Keratinocyte (primary cell): ENCODE data around the gene NPSR1.

ENCODE experiments used
- EZH2 ChIP-seq: IDR thresholded peaks from one replicate; pipeline ENCODE4 v1.6.1; 2012; ENCODE audit warnings: inconsistent platforms, mild to moderate bottlenecking, low read length, moderate library complexity
- TF ChIP-seq, protein P1 (sequence below), 3 experiments: IDR thresholded peaks in 1 of 3; conservative IDR thresholded peaks in 1 of 3; optimal IDR thresholded peaks in 1 of 3; 2 replicates in 2 of 3; 3 replicates in 1 of 3; pipeline versions ENCODE3 to v1.5.1; 2011; ENCODE audit warnings: low read length in 3 of 3, mild to moderate bottlenecking in 3 of 3, moderate library complexity in 2 of 3, control low read depth in 1 of 3, inconsistent platforms in 1 of 3; ENCODE audit not compliant: insufficient read depth in 2 of 3; ENCODE audit errors: extremely low read depth in 1 of 3

DNA sequence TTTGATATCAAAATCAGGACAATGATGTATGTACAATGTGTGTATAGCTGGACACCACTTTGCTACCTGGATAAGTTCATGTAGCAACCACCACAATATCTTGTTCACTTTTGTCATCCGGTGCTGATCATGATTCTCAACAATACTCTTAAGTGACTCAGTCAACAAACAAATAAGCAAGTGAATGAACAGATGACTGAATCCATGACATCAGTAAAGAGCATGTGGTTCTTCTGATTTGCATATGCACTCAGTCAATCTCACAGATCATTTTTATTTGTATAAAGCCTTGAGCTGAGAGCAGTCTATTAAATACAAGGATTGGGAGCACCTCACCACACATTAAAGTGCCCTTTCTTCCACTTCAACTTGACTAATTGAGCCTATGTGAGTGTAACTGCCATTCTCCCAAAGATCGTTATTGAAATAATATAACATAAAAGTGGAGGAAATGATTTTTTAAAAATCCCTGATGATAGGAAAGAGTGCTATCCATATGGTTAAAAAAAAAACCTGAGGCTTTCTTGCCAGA, 69.5 kb downstream of the NPSR1 start:
- TF ChIP-seq, protein P1, sequence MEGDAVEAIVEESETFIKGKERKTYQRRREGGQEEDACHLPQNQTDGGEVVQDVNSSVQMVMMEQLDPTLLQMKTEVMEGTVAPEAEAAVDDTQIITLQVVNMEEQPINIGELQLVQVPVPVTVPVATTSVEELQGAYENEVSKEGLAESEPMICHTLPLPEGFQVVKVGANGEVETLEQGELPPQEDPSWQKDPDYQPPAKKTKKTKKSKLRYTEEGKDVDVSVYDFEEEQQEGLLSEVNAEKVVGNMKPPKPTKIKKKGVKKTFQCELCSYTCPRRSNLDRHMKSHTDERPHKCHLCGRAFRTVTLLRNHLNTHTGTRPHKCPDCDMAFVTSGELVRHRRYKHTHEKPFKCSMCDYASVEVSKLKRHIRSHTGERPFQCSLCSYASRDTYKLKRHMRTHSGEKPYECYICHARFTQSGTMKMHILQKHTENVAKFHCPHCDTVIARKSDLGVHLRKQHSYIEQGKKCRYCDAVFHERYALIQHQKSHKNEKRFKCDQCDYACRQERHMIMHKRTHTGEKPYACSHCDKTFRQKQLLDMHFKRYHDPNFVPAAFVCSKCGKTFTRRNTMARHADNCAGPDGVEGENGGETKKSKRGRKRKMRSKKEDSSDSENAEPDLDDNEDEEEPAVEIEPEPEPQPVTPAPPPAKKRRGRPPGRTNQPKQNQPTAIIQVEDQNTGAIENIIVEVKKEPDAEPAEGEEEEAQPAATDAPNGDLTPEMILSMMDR (optimal IDR thresholded peaks at IDR 0.05 in 1 of 3, IDR thresholded peaks at IDR 0.05 in 1 of 3, conservative IDR thresholded peaks at IDR 0.05 in 1 of 3; ENCODE audit: extremely low read depth in 1 of 3, insufficient read depth in 2 of 3, low read length in 3 of 3): no peak
- no peak for TF ChIP-seq EZH2
